GM12801 (cell line): ENCODE results near the gene KIF5C.
A peak's percentile ranks its signal among the peaks of the same experiment; 100 is the strongest.

Experiments used
- CTCF ChIP-seq: IDR thresholded peaks from one replicate; pipeline ENCODE4 v1.5.1; 2011; ENCODE audit warnings: control low read depth; ENCODE audit not compliant: insufficient read length; ENCODE audit errors: extremely low read depth

Gene KIF5C

GRCh38 chr2:149036507-149037293 is 161.7 kb downstream of the KIF5C start:
- TF ChIP-seq CTCF: no peak

GRCh38 chr2:149037851-149038250 is 162.8 kb downstream of the KIF5C start:
- TF ChIP-seq CTCF: no peak

- no peak for TF ChIP-seq CTCF
These were observed 163.6 kb downstream of the KIF5C start, which contains the start of gene LYPD6B for GRCh38 chr2:149038442-149039212. Gene LYPD6B (plus strand): TSS chr2:149038699. CDS start chr2:149130949, 92,250 bp downstream.

GRCh38 chr2:149039213-149039724 is 164.2 kb downstream of the KIF5C start:
- TF ChIP-seq CTCF: no peak

GRCh38 chr2:149040451-149040850 is 165.4 kb downstream of the KIF5C start:
- peak; percentile 40 for TF ChIP-seq CTCF

- no peak for TF ChIP-seq CTCF
These were observed 166.5 kb downstream of the KIF5C start for GRCh38 chr2:149041482-149041881.

- TF ChIP-seq CTCF: no peak
These were observed 167.9 kb downstream of the KIF5C start for GRCh38 chr2:149042881-149043280.
